Adipocyte (in vitro differentiated cells): ENCODE measurements around the gene SYTL2.
"Not testable (repeated sequence)": the region's sequence is repeated elsewhere in the genome, so short reads cannot be mapped to it uniquely, and the experiment has no call there.

Experiments used
- DNase-seq: peaks from one replicate; pipeline ENCODE4 v3.0.0-alpha.2; 2015; ENCODE audit warnings: low read depth
- H3K27me3 ChIP-seq: replicated peaks from 2 replicates; pipeline ENCODE4 v1.7.0; 2013; ENCODE audit warnings: mild to moderate bottlenecking, low read length, moderate library complexity; ENCODE audit not compliant: control insufficient read depth, insufficient read depth
- H3K36me3 ChIP-seq: 2 replicates; pipeline ENCODE4 v1.7.0; 2013; ENCODE audit warnings: low read length, mild to moderate bottlenecking, moderate library complexity; ENCODE audit not compliant: control insufficient read depth, insufficient read depth, severe bottlenecking
- H3K4me1 ChIP-seq: 2 replicates; pipeline ENCODE4 v1.7.0; 2013; ENCODE audit warnings: mild to moderate bottlenecking, low read length, moderate library complexity; ENCODE audit not compliant: control insufficient read depth, insufficient read depth
- H3K4me3 ChIP-seq: 2 replicates; pipeline ENCODE4 v1.7.0; 2013; ENCODE audit warnings: mild to moderate bottlenecking, low read length, moderate library complexity
- H3K9ac ChIP-seq: 2 replicates; pipeline ENCODE4 v1.7.0; 2013; ENCODE audit warnings: mild to moderate bottlenecking, low read length, moderate library complexity
- H3K9me3 ChIP-seq: 2 replicates; pipeline ENCODE4 v1.7.0; 2013; ENCODE audit warnings: mild to moderate bottlenecking, low read length, moderate library complexity; ENCODE audit not compliant: control insufficient read depth

The SYTL2 gene

DNA sequence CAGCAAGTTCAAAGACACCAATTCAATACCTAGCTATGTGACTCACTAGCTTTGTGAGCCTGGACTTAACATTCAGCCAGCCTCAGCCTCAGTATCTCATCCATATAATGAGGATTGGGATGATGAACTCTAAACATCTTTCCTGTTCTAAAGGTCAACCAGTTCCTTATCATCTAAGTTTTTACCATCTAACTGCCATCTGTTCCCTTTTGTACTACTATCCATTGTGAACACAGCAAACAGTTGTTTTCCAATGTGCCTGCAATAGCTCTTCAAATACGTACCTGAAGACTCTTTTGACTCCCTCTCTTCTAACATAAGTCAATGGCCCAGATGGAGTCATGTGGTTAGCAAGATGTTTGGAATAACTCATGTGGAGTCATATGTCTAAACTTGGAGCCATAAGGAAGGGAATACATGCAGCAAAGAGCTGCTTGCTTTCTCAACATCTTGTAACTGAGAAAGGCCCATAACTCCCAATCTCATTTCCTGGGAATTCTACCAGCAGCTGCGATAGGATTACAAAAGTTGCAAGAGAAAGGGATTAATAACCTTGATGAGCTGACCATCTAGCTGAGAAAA is 19.4 kb downstream of the SYTL2 start:
- no peaks in the 10 kb centered on the region for H3K36me3 ChIP-seq
- H3K9me3 ChIP-seq, result no peaks in the 10 kb centered on the region
- H3K4me3 ChIP-seq, result no peak overlapping the region
- H3K4me1 ChIP-seq, result no peaks in the 10 kb centered on the region
- no peaks in the 10 kb centered on the region for H3K27me3 ChIP-seq
- DNase-seq, result no peak
- no peak overlapping the region for H3K9ac ChIP-seq

DNA sequence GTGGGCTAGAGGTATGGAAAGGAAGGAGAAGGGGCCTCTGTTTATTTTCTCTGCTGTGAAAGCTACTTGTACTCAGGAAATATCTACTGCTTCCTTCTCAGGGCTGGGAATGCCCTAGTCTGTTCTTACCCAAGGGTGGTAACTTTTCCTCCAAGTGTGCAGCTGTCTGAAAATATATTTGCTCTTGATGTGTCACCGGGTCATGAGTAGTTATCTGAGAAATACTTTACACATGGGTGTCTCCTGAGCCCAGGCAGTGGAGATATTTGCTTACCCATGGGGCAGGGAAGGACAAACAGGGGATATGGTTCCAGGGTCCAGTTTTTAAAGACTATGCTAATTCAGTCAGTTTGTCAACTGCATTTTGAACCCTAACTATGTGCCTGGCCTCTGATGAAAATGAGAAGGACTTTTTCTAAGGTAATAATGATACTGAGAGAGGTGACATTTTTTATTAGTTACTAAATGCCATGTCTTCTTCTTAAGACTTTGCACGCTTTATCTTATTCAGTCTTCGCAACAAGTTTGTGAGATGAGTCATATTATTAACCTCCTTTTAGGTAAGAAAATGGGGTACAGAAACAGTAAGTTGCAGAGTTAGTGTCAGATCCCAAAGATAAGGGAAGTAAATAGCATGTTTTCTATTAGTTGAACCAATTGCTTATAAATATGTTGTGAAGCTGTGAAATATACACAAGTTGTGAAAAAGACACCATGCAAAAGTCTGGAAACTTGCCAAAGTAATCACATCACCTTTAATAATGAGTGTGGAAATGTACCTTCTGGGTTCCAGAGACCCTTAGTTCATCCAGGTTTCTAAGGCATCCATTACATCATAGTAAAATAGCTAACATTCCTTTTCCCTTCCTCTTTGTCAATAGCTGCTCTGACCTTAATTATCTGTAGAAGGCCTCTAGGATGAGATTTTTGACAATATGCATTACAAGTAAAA is 22.9 kb downstream of the SYTL2 start:
- no peaks in the 10 kb centered on the region for H3K4me1 ChIP-seq
- H3K27me3 ChIP-seq, result no peaks in the 10 kb centered on the region
- no peaks in the 10 kb centered on the region for H3K9me3 ChIP-seq
- no peak overlapping the region for H3K4me3 ChIP-seq
- no peak for DNase-seq
- no peaks in the 10 kb centered on the region for H3K36me3 ChIP-seq
- H3K9ac ChIP-seq, result no peak overlapping the region

DNA sequence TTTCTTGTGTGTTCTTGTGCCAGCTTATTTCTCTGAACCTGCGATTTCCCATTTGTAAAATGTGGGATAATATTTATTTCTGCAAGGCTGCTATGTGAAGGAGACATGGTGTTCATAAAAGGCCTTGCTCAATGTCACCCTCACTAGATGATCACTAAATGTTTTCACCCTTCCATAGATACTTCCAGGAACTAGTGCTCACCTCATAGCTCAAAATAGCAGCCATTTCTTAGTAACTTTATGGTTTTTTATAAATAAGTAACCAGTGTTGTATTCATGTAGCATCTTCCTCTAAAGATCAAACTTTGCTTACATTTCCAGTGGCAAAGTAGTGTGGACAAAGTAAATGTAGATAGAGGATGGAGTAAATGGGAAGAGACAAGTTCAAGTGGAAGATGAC is 23.8 kb downstream of the SYTL2 start:
- Histone ChIP-seq H3K4me1 (no peaks in the 10 kb centered on the region), H3K9ac (no peak overlapping the region), H3K27me3 (no peaks in the 10 kb centered on the region), H3K9me3 (peaks cover 5% of the 10 kb centered on the region), H3K36me3 (no peaks in the 10 kb centered on the region), H3K4me3 (no peak overlapping the region)
- no peak for DNase-seq

DNA sequence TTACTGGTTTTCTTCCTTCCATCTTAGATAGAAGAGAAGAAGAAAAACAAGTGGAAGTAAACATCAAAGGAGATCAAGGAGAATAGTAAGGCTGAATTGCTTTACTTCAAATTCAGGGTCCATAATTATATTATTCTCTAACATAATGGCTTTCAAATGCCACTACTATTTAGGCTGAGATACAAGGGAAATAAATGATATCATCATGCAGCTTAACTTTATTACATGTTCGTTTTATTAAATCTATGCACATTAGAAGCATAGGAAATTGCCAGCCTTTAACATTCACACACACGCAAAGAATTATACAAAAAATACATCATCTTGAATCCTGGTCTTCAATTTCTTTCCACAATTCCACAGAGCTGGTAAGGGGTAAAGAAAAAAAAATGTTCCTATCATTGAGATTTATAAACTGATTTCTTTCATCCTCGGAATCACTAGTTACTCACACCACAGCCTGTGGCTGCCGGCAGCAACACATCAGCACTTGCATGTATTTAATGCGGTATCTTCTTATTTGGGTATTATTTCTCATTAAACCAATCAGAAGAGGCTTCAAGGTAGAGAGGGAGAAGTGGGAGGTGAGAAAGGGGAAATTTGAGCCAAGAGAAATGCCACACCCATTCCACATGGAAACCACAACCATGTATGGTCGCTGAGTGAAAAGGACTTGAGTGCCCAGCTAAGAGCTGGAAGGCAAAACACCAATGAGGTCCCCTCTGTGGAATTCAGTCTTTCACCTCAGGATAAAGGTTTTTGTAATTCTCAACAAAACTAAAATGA is 26.3 kb downstream of the SYTL2 start:
- Histone ChIP-seq H3K4me3 (no peak overlapping the region), H3K27me3 (no peaks in the 10 kb centered on the region), H3K9me3 (peaks cover 5% of the 10 kb centered on the region), H3K36me3 (no peaks in the 10 kb centered on the region), H3K9ac (no peak overlapping the region), H3K4me1 (no peaks in the 10 kb centered on the region)
- no peak for DNase-seq

DNA sequence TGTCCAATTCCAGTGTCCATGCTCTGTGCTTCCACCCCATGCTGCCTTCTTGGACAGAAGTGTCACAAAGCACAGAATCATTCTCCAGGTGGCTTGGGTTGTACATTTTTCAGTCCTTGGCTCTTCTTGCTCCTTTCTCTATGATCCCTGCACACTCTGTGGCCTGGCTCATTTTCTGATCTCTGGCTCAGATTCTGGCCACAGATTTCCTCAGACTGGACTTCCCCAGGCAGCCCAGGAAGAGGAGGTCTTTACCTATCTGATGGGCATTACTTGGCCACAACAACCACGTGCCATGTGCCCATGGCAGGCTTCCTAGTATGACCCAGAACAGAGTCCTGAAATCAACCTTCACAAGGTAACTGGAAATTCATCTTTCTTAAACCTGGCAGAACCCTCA is 27.2 kb downstream of the SYTL2 start:
- H3K4me3 ChIP-seq, result no peak overlapping the region
- no peak for DNase-seq

DNA sequence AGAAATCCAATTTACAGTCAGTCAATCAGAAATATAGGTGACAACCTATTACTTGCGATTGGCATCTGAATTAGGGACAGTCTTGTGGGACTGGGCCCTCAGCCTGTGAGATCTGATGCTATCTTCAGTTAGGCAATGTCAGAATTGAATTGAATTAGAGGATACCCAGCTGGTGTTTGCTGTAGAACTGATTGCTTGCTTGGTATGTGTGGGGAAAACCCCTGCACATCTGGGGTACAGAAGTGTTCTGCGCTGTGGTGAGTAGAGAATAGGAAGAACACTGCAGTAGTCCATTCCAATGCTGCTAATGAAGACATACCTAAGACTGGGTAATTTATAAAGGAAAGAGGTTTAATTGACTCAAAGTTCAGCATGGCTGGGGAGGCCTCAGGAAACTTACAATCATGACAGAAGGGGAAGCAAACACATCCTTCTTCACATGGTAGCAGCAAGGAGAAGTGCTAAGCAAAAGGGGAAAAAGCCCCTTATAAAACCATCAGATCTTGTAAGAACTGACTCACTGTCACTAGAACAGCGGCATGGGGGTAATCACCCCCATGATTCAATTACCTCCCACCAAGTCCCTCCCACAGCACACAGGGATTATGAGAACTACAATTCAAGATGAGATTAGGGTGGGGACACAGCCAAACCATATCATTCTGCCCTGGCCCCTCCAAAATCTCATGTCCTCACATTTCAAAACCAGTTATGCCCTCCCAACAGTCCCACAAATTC is 30.0 kb downstream of the SYTL2 start:
- not testable (repeated sequence) for H3K4me1 ChIP-seq

More for the DNA sequence above, 27.2 kb downstream of the SYTL2 start:
- Histone ChIP-seq H3K9ac (no peak overlapping the region), H3K27me3 (no peaks in the 10 kb centered on the region), H3K4me1 (no peaks in the 10 kb centered on the region), H3K36me3 (no peaks in the 10 kb centered on the region), H3K9me3 (peaks cover 5% of the 10 kb centered on the region)

DNA sequence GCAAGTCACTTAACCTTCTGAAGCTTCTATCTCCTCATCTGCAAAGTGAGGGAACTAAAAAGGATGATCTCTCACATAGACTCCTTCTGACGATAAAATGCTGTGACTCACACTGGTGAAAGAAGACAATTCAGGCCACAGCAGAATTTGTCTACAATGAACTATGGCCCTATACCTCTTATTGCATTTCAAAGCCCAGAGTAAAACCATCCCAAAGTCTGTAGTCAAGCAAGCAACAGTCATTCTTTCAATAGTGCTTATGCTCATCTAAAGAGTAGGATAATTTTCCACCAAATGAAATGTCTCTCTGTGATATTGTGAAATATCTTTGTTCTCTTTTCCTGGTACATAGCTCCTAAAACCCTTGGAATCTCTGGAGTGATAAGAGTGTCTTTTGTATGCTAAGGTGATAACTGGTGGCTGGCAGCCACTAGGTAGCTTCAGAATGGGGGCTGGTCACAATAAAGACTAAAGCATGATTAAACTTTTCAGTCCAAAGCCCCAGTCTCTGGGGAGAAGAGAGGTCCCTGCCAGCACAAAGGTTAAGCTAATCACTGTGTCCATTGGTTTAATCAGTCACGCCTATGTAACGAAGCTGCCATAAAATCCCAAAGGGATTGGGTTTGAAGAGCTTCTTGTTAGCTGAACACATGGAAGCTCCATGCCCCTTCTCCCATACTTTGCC is 30.8 kb downstream of the SYTL2 start:
- H3K4me1 ChIP-seq, result no peaks in the 10 kb centered on the region
- H3K9ac ChIP-seq, result no peak overlapping the region
- no peak overlapping the region for H3K4me3 ChIP-seq
- no peaks in the 10 kb centered on the region for H3K36me3 ChIP-seq
- no peaks in the 10 kb centered on the region for H3K27me3 ChIP-seq
- peak; percentile 29 for DNase-seq
- peaks cover 5% of the 10 kb centered on the region for H3K9me3 ChIP-seq

More for the DNA sequence above, 30.0 kb downstream of the SYTL2 start:
- H3K9me3 ChIP-seq, H3K4me3 ChIP-seq, H3K36me3 ChIP-seq, DNase-seq, H3K9ac ChIP-seq, H3K27me3 ChIP-seq: not testable (repeated sequence)

DNA sequence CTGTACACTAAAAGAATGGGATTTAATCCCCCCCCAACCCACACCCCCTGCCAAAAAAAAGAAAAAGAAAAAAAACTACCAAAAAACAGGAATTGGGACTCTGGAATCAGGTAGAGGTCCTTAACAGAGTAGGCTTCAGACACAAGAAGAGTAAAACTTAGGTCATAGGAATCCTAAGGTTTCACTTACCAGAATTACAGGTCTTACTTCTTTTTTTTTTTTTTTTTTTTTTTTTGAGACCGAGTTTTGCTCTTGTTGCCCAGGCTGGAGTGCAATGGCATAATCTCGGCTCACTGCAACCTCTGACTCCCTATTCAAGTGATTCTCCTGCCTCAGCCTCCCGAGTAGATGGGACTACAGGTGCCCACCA is 33.4 kb downstream of the SYTL2 start:
- DNase-seq, H3K9ac ChIP-seq, H3K9me3 ChIP-seq, H3K27me3 ChIP-seq, H3K36me3 ChIP-seq, H3K4me3 ChIP-seq, H3K4me1 ChIP-seq: not testable (repeated sequence)

DNA sequence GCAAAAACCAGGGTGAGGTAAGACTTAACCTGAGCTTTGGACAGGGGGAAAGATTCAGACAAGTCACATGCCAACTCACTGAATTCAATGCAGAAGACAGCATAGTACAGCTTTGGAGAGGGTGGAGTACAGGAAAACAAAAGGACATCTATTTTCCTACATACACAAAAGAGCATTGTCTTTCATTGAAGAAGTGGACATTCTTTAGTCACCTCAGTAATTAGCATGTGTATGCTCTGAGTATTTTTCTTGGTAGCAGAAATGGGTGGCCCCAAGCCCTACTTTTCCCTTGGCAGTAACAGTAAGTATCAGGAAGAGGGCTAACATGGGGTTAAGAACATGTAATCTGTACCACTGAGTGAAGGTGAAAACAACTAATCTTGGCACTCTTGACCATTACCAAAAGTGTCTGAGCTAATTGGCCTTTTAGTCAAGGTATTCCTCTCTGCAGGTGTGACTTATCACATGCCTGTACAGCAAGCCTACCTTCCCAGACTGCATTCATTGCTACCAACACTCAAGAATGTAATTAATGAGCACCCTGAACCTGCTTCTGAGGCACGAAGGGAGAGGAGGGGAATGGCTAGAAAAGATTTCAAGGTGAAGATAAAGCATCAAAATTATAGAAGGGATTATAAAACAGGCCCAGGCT is 33.9 kb downstream of the SYTL2 start:
- Histone ChIP-seq H3K36me3 (no peaks in the 10 kb centered on the region), H3K27me3 (peaks cover 3% of the 10 kb centered on the region), H3K9ac (no peak overlapping the region), H3K4me1 (no peaks in the 10 kb centered on the region), H3K9me3 (no peaks in the 10 kb centered on the region), H3K4me3 (no peak overlapping the region)
- DNase-seq, result no peak
